Choroid plexus epithelial cell (primary cell): ENCODE results near the gene CTSK.
A peak's percentile ranks its signal among the peaks of the same experiment; 100 is the strongest.

Source experiments
- DNase-seq: peaks from one replicate; pipeline ENCODE4 v3.0.0-alpha.2; 2010; ENCODE audit warnings: low read depth
- H3K4me3 ChIP-seq: 2 replicates; pipeline ENCODE4 v1.5.1; 2011; ENCODE audit warnings: low read depth, mild to moderate bottlenecking, control low read depth, low read length, moderate library complexity
- CTCF ChIP-seq: conservative IDR thresholded peaks from 2 replicates; pipeline ENCODE4 v1.5.1; 2011; ENCODE audit warnings: low read depth, mild to moderate bottlenecking, control low read depth, inconsistent platforms, low read length, moderate library complexity

The CTSK gene

GRCh38 chr1:150813028-150813707 lies 5.1 kb upstream of the CTSK start:
- peak; percentile 86 for DNase-seq
- peak; percentile 94 for TF ChIP-seq CTCF
- no peak overlapping the region for H3K4me3 ChIP-seq

- TF ChIP-seq CTCF: no peak
- DNase-seq: no peak
- H3K4me3 ChIP-seq: no peak overlapping the region
Observed at GRCh38 chr1:150810958-150811659, 3.0 kb upstream of the CTSK start.

GRCh38 chr1:150809651-150810050 lies 1.6 kb upstream of the CTSK start:
- TF ChIP-seq CTCF: no peak
- H3K4me3 ChIP-seq: no peak overlapping the region
- peak; percentile 66 for DNase-seq

GRCh38 chr1:150808846-150809245 lies 786 bp upstream of the CTSK start:
- no peak overlapping the region for H3K4me3 ChIP-seq
- TF ChIP-seq CTCF: no peak
- DNase-seq: peak; percentile 22

DNA sequence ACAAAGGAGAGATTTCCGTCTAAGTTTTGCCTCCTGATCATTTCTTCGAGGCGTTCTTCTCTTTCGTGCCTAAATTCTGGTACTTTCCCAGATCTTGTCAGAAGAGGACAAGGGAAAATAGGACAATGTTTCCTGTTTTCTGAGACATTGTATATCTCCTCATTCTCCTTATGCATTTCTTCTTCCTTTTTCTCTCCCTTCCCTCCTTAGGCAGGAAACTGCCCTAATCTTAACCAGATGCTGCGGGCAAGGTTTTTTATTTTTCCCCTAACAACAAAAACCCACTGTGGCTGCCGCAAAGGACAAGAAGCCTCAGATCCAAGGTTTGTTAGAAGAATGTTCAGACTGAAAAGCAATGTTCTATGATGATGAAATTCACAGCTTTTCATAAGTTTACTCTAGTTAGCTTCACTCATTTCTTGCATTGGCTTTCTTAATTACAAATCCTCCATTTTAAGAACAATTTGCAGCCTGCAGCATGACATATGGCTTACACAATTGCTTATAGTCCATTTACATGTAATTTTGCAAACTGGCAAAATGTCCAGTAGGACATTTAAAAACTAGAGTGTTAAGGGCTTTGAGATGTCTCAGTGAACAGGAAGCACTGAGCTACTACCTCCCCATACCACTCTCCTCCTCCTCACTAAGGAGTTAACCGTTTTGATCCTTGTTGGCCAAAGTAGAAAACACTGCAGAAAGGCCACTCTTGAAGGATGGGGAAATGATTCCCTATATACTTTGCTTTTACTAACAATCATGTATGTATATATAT lies 624 bp downstream of the CTSK start:
- peak overlapping the region; percentile 11 for H3K4me3 ChIP-seq

GRCh38 chr1:150805899-150806298 lies 2.2 kb downstream of the CTSK start:
- no peak for TF ChIP-seq CTCF
- H3K4me3 ChIP-seq: no peak overlapping the region
- DNase-seq: no peak

More for the DNA sequence above, 624 bp downstream of the CTSK start:
- DNase-seq: peak; percentile 42
- TF ChIP-seq CTCF: no peak
